Stimulated activated CD8-positive, alpha-beta memory T cell treated with anti-CD3 and anti-CD28 coated beads, Interleukin-12 subunit alpha, Interleukin-12 subunit beta, amount 100 ng/mL, for 1 hour (primary cell): Measurements from ENCODE around the gene TNFRSF19.
A peak's percentile ranks its signal among the peaks of the same experiment; 100 is the strongest.

ENCODE experiments used
- DNase-seq: peaks from one replicate; pipeline ENCODE4 v3.0.0-alpha.2; 2020; ENCODE audit warnings: low read depth

TNFRSF19 gene

DNA sequence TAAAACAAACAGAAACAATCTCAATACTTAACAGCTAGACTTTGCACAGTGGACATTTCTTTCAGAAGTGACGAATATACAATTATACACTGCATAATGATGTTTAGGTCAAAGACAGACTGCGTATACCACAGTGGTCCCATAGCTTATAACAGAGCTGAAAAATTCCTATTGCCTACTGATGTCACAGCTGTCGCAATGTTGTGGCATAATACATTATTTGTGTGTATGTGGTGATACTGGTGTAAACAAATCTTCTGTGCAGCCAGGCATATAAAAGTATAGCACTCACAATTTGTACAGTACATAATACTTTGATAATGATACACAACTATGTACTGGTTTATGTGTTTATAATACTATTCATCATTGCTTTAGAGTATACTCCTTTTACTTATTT, 116.7 kb downstream of the TNFRSF19 start:
- DNase-seq: no peak

GRCh38 chr13:23687614-23688013, 117.4 kb downstream of the TNFRSF19 start:
- no peak for DNase-seq

DNA sequence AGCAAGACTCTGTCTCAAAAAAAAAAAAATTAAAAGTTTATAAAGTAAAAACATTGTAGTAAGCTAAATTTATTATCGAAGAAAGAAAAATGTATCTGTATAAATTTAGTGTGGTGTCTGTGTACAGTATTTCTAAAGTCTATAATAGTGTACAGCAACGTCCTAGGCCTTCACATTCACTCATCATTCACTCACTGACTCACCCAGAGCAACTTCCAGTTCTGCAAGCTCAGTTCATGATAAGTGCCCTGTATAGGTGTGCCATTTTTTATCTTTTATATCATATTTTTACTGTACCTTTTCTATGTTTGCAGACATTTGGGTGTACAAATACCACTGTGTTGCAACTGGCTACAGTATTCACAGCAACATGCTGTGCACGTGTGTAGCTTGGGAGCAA, 118.1 kb downstream of the TNFRSF19 start:
- DNase-seq: no peak

- DNase-seq: no peak
These were observed 120.5 kb downstream of the TNFRSF19 start for GRCh38 chr13:23690668-23691067.

DNA sequence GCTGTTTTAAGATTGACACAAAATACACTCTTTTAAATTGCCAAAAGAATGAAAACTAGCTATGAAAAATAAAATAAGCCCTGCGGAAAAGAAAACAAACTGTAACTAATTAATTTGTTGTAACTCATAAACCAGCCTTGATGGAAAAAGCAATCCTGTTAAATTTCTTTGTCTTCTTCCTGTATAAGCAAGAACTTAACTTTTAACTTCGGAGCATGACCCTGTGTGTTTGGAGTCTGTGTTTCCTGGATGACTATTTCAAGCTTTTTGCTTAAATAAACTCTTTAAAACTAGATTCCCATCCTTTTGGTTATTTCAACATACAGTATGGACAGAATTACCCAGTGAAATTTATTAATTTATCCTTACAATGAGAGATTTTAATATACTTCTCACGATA, 122.6 kb downstream of the TNFRSF19 start:
- DNase-seq: no peak

- DNase-seq: no peak
These were observed 125.0 kb downstream of the TNFRSF19 start for GRCh38 chr13:23695196-23695595.

DNA sequence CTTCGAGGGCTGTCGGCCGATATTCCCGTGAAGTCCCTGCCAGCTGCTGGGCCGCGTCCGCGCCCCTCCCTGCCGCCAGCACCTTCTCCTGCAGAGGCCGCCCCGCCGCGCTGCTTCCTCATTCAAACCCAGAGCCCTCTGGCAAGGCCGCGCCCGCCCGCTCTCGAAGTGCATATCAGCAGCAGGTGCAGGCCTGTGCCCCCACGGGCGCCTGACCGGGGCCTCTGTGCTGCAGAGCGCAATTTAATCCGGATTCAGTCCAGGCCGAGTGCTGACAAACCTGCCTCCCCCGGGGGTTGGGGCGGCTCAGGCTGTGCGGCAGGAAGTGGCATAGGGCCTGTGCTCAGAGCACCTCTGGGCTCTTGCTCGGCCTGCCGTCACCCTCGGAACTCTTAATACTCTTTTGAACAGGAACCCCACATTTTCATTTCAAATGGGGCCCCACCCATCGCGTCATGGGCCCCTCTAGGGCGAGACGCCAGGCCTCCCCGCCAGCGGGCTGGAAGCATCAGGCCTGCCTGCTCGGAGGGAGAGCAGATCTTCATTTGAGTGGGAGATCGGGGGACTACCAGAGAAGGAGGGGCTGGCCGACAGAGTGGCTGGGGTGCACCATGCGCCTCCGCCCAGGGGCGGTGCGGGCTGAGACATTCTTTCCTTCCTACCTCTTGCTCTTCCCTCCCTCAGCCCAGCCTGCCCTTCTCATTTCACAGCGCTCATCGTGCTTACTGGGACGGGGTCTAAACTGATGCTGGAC, 125.7 kb downstream of the TNFRSF19 start:
- DNase-seq: peak; percentile 35

GRCh38 chr13:23696610-23697009, 126.4 kb downstream of the TNFRSF19 start:
- DNase-seq: no peak

- DNase-seq: no peak
These were observed 127.6 kb downstream of the TNFRSF19 start for GRCh38 chr13:23697772-23698313.

DNA sequence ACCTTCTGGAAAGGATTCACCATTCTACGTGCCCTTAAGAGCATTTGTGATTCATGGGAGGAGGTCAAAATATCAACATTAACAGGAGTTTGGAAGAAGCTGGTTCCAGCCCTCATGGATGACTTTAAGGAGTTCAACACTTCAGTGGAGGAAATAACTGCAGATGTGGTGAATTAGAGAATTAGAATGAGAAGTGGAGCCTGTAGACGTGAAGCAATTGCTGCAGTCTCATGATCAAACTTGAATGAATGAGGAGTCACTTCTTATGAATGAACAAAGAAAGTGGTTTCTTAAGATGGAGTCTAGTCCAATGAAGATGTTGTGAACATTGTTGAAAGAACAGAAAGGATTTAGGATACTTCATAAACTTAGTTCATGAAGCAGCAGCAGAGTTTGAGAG, 129.1 kb downstream of the TNFRSF19 start:
- DNase-seq: no peak

GRCh38 chr13:23701186-23701585, 131.0 kb downstream of the TNFRSF19 start:
- DNase-seq: no peak

- no peak for DNase-seq
These were observed 131.4 kb downstream of the TNFRSF19 start for GRCh38 chr13:23701636-23702035.

- no peak for DNase-seq
These were observed 133.1 kb downstream of the TNFRSF19 start for GRCh38 chr13:23703246-23703860.

- no peak for DNase-seq
These were observed 135.4 kb downstream of the TNFRSF19 start for GRCh38 chr13:23705583-23705982.

DNA sequence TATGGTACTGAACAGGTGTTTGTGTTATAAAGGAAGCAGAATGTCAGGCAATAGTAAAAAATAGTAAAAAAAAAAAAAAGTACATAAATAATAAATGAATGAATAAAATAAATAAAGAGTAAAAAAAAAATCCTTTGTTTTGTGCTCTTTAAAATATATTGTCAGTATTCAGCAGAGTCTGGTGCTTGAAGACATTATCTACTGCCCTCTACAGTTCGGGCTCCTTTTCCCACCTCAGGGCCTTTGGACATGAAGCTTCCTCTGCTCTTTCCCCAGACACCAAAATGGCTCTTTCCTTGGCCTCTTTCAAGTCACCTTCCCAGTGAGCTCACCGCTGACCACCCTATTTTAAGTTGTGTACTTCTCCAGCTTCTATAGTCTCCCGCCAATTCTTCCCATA, 137.5 kb downstream of the TNFRSF19 start:
- DNase-seq: no peak

DNA sequence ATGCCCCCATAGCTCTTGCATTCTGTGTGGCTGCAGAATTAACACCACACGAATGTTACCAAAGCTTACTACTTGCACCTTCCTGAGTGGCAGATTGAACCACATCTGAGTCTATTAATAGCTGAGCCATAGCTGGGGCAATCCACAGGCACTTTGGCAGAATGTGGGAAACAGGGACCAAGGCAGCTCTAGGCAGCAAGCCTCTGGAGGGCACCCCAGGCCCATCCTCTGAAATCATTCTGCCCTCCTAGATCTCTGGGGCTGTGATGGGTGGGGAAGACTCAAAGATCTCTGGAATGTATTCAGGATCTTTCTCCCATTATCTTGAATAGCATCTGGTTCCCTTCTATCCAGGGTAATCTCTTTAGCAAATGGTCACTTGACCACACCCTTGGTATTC, 139.3 kb downstream of the TNFRSF19 start:
- no peak for DNase-seq

DNA sequence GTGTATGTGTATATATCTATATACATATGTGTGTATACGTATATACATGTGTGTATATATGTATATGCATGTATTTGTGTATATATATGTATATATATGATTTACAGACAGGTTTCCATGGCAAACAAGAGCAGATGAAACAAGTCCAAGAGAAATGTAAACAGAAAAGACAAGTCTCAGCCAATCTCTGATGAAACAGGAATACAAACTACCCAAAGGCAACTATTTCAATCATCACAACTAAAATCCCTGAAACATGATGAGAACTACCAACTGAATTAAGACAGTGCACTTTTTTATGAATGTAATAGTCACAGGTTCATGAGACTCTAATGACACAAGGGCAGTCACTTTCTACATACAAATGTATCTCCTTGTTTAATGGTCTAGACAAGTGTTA, 140.2 kb downstream of the TNFRSF19 start:
- DNase-seq: no peak

- no peak for DNase-seq
These were observed 141.1 kb downstream of the TNFRSF19 start for GRCh38 chr13:23711355-23711754.

DNA sequence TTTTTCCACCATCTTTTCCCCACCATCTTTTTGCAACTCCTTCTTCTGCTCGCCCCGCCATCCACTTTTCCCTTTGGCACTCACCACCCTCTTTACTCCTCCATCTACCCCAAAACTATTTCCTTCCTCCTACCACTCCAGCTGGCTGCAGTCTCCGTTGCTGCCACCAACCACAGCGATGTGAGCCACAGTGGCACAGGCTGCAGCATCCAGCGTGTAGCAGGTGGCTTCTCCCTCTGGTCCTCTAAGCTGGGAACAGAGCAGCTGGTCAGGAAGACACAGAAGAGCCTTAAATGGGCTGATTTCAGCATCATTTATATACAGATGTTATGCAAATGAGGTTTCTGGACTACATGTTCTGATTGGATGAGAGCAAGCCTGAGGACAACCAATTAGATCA, 144.5 kb downstream of the TNFRSF19 start:
- no peak for DNase-seq

DNA sequence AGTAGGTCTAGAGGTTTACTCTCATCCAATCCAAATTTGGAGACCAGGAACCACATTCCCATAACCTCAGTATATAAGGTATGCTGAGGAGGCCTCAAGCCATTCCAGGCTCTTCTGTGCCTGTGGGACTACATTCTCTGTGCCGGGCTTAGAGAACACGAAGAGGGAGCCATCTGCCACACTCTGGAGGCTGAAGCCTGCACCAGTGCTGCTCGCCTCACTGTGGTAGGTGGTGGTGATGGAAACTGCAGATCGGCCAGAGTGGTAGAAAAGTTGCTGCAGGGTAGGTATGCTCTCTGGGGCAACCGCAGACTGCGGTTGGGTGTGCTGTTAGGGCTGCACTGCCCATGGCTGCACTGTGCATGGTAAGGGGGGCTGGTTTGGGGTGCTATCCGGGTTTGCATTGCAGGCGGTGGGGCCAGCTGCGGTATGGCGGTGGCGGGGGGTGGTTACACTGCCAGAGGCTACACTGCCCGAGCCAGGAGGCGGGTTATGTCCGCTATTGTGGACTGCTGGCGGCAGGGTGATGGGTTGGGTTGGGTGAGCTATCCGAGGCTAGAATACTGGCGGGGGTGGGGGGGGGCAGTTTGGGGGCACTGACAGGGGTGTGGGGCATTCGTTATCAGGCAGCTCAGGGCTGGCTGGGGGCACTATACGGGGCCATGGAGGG, 145.0 kb downstream of the TNFRSF19 start:
- DNase-seq: no peak

GRCh38 chr13:23715762-23716235, 145.6 kb downstream of the TNFRSF19 start:
- DNase-seq: no peak

GRCh38 chr13:23716401-23716800, 146.2 kb downstream of the TNFRSF19 start:
- DNase-seq: no peak

GRCh38 chr13:23718996-23719395, 148.8 kb downstream of the TNFRSF19 start:
- no peak for DNase-seq
